PC-3 (cell line): ENCODE measurements around the gene LANCL2. TPM values are rescaled to one million over a fixed set of nuclear protein-coding genes. Genes with fewer than 3 reads are reported as not detected.
A peak's percentile ranks its signal among the peaks of the same experiment; 100 is the strongest.

Experiments
- ATAC-seq: fragments of 200-7000 bp; cut with Tn5 transposase; 2 replicates; pipeline ENCODE4 v1.9.1; 2020; ENCODE audit warnings: mild to moderate bottlenecking, moderate library complexity
- BruUV-seq: library from RNA; stranded (reverse); fragments of 400-500 nt; replicated peaks from 2 replicates; lab custom pipeline; 2021; lab: Mats Ljungman, UMichigan
- CTCF ChIA-PET: fragments of 300-600 bp; sonication (Branson Sonifier 250); formaldehyde crosslinking; loops from one replicate; lab custom pipeline; 2022; ENCODE audit warnings: antibody characterized with exemption; lab: Charles Lee
- POLR2A ChIA-PET: fragments of 300-600 bp; sonication (Branson Sonifier 250); formaldehyde crosslinking; loops from one replicate; lab custom pipeline; 2022; ENCODE audit warnings: antibody characterized with exemption; ENCODE audit not compliant: unreplicated experiment; lab: Charles Lee
- DNase-seq: peaks from one replicate; pipeline ENCODE4 v3.0.0-alpha.2; 2015
- H2AFZ ChIP-seq: fragments of 300-600 bp; sonication (generic); 2 replicates; pipeline ENCODE4 v1.6.0; 2016; ENCODE audit warnings: antibody characterized with exemption, low read length
- H3F3A ChIP-seq: fragments of 300-600 bp; sonication (generic); one replicate; pipeline ENCODE4 v1.6.0; 2017; ENCODE audit warnings: antibody characterized with exemption, low read length, control low read depth, mild to moderate bottlenecking; ENCODE audit not compliant: unreplicated experiment
- H3K27ac ChIP-seq: fragments of 300-600 bp; sonication (generic); 2 replicates; pipeline ENCODE4 v1.5.1; 2016; ENCODE audit warnings: mild to moderate bottlenecking, low read length
- H3K27me3 ChIP-seq: fragments of 300-600 bp; sonication (generic); 2 replicates; pipeline ENCODE4 v1.6.1; 2016; ENCODE audit warnings: low read length, mixed read lengths
- H3K36me3 ChIP-seq: fragments of 300-600 bp; sonication (generic); 2 replicates; pipeline ENCODE4 v1.6.1; 2016; ENCODE audit warnings: low read depth, mixed run types, low read length, mixed read lengths
- H3K4me1 ChIP-seq: fragments of 300-600 bp; sonication (generic); 2 replicates; pipeline ENCODE4 v1.5.1; 2016; ENCODE audit warnings: low read length; ENCODE audit not compliant: insufficient read depth
- H3K4me2 ChIP-seq: fragments of 300-600 bp; sonication (generic); 2 replicates; pipeline ENCODE4 v1.6.0; 2016; ENCODE audit warnings: low read length
- H3K4me3 ChIP-seq: fragments of 300-600 bp; sonication (generic); 2 replicates; pipeline ENCODE4 v1.5.1; 2016; ENCODE audit warnings: mild to moderate bottlenecking, low read length, mixed read lengths
- H3K79me2 ChIP-seq: fragments of 300-600 bp; sonication (generic); 2 replicates; pipeline ENCODE4 v1.6.1; 2017; ENCODE audit warnings: low read length, mixed read lengths
- H3K9ac ChIP-seq: fragments of 300-600 bp; sonication (generic); 2 replicates; pipeline ENCODE4 v1.6.0; 2016; ENCODE audit warnings: mild to moderate bottlenecking, low read length
- H3K9me2 ChIP-seq: fragments of 300-600 bp; sonication (generic); replicated peaks from 2 replicates; pipeline ENCODE4 v1.6.1; 2016; ENCODE audit warnings: mixed run types, low read length, mixed read lengths
- H3K9me3 ChIP-seq: fragments of 300-600 bp; sonication (generic); 2 replicates; pipeline ENCODE4 v1.6.1; 2016; ENCODE audit warnings: low read length, mixed read lengths
- H4K20me1 ChIP-seq: fragments of 300-600 bp; sonication (generic); 2 replicates; pipeline ENCODE4 v1.6.1; 2016; ENCODE audit warnings: low read length, mixed read lengths
- CTCF ChIP-seq: fragments of 300-600 bp; sonication (generic); conservative IDR thresholded peaks from 2 replicates; pipeline ENCODE4 v1.5.1; 2017; ENCODE audit warnings: antibody characterized with exemption, low read depth, mild to moderate bottlenecking, low read length
- EZH2 ChIP-seq: fragments of 300-600 bp; sonication (generic); IDR thresholded peaks from one replicate; pipeline ENCODE4 v1.6.1; 2017; ENCODE audit warnings: antibody characterized with exemption, mild to moderate bottlenecking, low read length; ENCODE audit not compliant: unreplicated experiment
- EZH2phosphoT487 ChIP-seq: fragments of 300-600 bp; sonication (generic); IDR thresholded peaks from 2 replicates; pipeline ENCODE4 v1.6.1; 2018; ENCODE audit warnings: mild to moderate bottlenecking, antibody characterized with exemption, low read length, borderline replicate concordance
- intact Hi-C: fragments of 100-400 bp; cut with micrococcal nuclease; formaldehyde crosslinking; loops from 2 replicates; pipeline ENCODE4 v1.9.0; 2023
- total RNA-seq: library from RNA; depleted of rRNA; stranded (reverse); fragments of >200 nt; gene quantifications from 2 replicates; pipeline ENCODE4 v1.2.3, GENCODE V29; 2014

LANCL2 gene
- total RNA-seq, 1 experiment from 2014 or later: 12.7 TPM

- Histone ChIP-seq H3K27ac (no peak overlapping the region), H3K9me3 (no peaks in the 10 kb centered on the region), H3K79me2 (no peaks in the 10 kb centered on the region), H3K4me3 (no peak overlapping the region), H3F3A (no peaks in the 10 kb centered on the region), H3K9ac (no peak overlapping the region), H3K4me2 (no peak overlapping the region), H3K36me3 (no peaks in the 10 kb centered on the region), H4K20me1 (no peaks in the 10 kb centered on the region), H2AFZ (no peak overlapping the region), H3K9me2 (no peaks in the 10 kb centered on the region), H3K4me1 (no peaks in the 10 kb centered on the region), H3K27me3 (no peaks in the 10 kb centered on the region)
- ChIA-PET CTCF (no interaction called here), POLR2A (no interaction called here)
- intact Hi-C loops: no loop called here
- BruUV-seq: no TSS peak
- DNase-seq: no peak
- TF ChIP-seq EZH2phosphoT487: no peak
- no peak for TF ChIP-seq EZH2
- TF ChIP-seq CTCF: no peak
- ATAC-seq: no peak
Measured at GRCh38 chr7:55405856-55406541, 40.9 kb downstream of the LANCL2 start.

GRCh38 chr7:55409482-55410225 is 44.5 kb downstream of the LANCL2 start:
- no peak overlapping the region for H3K4me2 ChIP-seq
- BruUV-seq: no TSS peak
- no peak overlapping the region for H2AFZ ChIP-seq
- H3K9ac ChIP-seq: no peak overlapping the region
- H3K27ac ChIP-seq: no peak overlapping the region
- ATAC-seq (peak; percentile 45; the same call in 1 of the 2 replicates), DNase-seq (peak; percentile 12)
- no peaks in the 10 kb centered on the region for H3K27me3 ChIP-seq
- no peaks in the 10 kb centered on the region for H3F3A ChIP-seq
- intact Hi-C loops: no loop called here
- POLR2A ChIA-PET: no interaction called here
- CTCF ChIA-PET: interaction anchor here (0.5 to 0.7 kb wide), 3 partner anchors 10 to 846 kb away, joined by 3 to 4 read pairs (median 4); no protein-coding TSS in a partner anchor
- no peaks in the 10 kb centered on the region for H3K79me2 ChIP-seq
- TF ChIP-seq CTCF (0 out of 2 replicates have a peak, but pooled peaks have one; percentile 21), EZH2 (no peak), EZH2phosphoT487 (no peak)
- no peaks in the 10 kb centered on the region for H3K36me3 ChIP-seq
- no peaks in the 10 kb centered on the region for H3K4me1 ChIP-seq
- no peaks in the 10 kb centered on the region for H3K9me2 ChIP-seq
- no peak overlapping the region for H3K4me3 ChIP-seq
- H4K20me1 ChIP-seq: no peaks in the 10 kb centered on the region
- no peaks in the 10 kb centered on the region for H3K9me3 ChIP-seq
